ENCODE results near the gene MAEA. TPM values are rescaled to one million over a fixed set of nuclear protein-coding genes. Genes with fewer than 3 reads are reported as not detected.

The MAEA gene
- total RNA-seq, 2 donors from 2014 or later, result 76.0 to 110 TPM

- Histone ChIP-seq H3K27ac (no peak overlapping the region), H3K4me1 (replicated peaks) (no peaks in the 10 kb centered on the region), H3K27me3 (replicated peaks; ENCODE audit: insufficient read depth) (no peaks in the 10 kb centered on the region), H3K9me3 (no peaks in the 10 kb centered on the region), H3K36me3 (peaks cover 0 to 9% of the 10 kb centered on the region in 2 donors), H3K4me3 (no peak overlapping the region)
- no peak for TF ChIP-seq POLR2A (IDR thresholded peaks at IDR 0.05)
- no peak for TF ChIP-seq POLR2AphosphoS5 (IDR thresholded peaks at IDR 0.05)
- TF ChIP-seq, protein P1, sequence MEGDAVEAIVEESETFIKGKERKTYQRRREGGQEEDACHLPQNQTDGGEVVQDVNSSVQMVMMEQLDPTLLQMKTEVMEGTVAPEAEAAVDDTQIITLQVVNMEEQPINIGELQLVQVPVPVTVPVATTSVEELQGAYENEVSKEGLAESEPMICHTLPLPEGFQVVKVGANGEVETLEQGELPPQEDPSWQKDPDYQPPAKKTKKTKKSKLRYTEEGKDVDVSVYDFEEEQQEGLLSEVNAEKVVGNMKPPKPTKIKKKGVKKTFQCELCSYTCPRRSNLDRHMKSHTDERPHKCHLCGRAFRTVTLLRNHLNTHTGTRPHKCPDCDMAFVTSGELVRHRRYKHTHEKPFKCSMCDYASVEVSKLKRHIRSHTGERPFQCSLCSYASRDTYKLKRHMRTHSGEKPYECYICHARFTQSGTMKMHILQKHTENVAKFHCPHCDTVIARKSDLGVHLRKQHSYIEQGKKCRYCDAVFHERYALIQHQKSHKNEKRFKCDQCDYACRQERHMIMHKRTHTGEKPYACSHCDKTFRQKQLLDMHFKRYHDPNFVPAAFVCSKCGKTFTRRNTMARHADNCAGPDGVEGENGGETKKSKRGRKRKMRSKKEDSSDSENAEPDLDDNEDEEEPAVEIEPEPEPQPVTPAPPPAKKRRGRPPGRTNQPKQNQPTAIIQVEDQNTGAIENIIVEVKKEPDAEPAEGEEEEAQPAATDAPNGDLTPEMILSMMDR (IDR thresholded peaks at IDR 0.05), result no peak
- DNase-seq (ENCODE audit: low spot score), result no peak
- WGBS, result 96% methylated on average over 11 of the region's 11 CpGs
- intact Hi-C loops (cut with DNase I), result no loop called here
Observed at GRCh38 chr4:1325176-1325480, 35.4 kb downstream of the MAEA start.

DNA sequence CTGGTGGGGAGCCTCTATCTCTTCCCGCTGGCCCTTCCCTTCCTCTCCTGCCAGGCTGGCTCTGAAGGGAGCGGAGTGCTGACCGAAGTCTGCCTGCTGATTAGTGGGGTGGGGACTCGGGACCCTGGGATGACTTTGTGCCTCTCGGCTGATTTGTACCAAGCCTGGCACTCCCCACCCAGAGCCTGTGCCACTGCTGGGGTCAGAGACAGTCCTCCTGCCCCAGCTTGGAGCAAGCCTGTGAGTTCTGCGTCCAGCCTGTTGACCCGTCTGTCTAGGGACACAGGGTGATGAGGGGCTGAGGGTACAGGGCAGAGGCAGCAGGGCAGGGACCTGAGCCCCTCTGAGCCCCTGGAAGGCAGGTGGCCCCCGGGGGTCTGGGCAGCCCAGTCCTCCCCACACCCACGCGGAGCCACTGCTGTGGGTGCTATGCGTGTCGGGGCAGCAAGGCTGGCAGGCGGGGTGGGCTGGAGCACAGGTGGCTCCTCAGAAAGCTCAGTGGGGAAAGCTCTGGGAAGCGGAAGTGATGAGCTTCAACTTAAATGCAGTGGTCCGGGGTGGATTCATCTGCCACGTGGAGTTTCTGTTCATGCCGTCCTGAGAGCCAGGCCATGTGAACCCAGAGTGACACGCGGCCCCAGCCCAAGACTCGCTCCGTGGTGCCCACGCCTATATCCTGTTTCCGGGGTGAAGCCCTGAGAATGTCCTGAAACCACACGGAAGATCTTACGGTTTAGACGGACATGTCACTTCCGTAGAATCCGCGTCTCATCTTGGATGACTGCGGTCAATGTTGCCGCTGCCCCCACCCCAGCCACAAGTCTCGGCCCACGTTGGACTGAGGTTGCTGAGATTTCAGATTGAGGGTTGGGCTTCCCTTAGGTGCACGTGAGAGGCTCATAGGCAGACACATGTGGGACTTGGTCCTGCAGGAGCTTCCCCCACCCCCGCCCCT lies 36.3 kb downstream of the MAEA start:
- intact Hi-C loops (cut with DNase I), result no loop called here
- Histone ChIP-seq H3K9me3 (no peaks in the 10 kb centered on the region), H3K36me3 (peaks cover 0 to 9% of the 10 kb centered on the region in 2 donors), H3K4me3 (no peak overlapping the region), H3K27ac (no peak overlapping the region), H3K27me3 (replicated peaks; ENCODE audit: insufficient read depth) (no peaks in the 10 kb centered on the region), H3K4me1 (replicated peaks) (no peaks in the 10 kb centered on the region)
- no peak for TF ChIP-seq POLR2AphosphoS5 (IDR thresholded peaks at IDR 0.05)
- TF ChIP-seq, protein P1 (IDR thresholded peaks at IDR 0.05), result no peak
- TF ChIP-seq POLR2A (IDR thresholded peaks at IDR 0.05), result no peak
- 92% methylated on average over 35 of the region's 35 CpGs for WGBS
- no peak for DNase-seq (ENCODE audit: low spot score)

- DNase-seq (ENCODE audit: low spot score), result no peak
- H3K27me3 ChIP-seq (replicated peaks; ENCODE audit: insufficient read depth), result no peaks in the 10 kb centered on the region
- peaks cover 0 to 9% of the 10 kb centered on the region in 2 donors for H3K36me3 ChIP-seq
- 96% methylated on average over 30 of the region's 30 CpGs for WGBS
- no peaks in the 10 kb centered on the region for H3K9me3 ChIP-seq
- no peak for TF ChIP-seq POLR2AphosphoS5 (IDR thresholded peaks at IDR 0.05)
- TF ChIP-seq POLR2A (IDR thresholded peaks at IDR 0.05), result no peak
- TF ChIP-seq, protein P1 (IDR thresholded peaks at IDR 0.05), result no peak
- intact Hi-C loops (cut with DNase I), result no loop called here
- H3K27ac ChIP-seq, result no peak overlapping the region
- no peak overlapping the region for H3K4me3 ChIP-seq
- H3K4me1 ChIP-seq (replicated peaks), result no peaks in the 10 kb centered on the region
Observed at GRCh38 chr4:1326751-1327525, 37.2 kb downstream of the MAEA start.

- 90% methylated on average over 33 of the region's 33 CpGs for WGBS
- peaks cover 0 to 9% of the 10 kb centered on the region in 2 donors for H3K36me3 ChIP-seq
- H3K27me3 ChIP-seq (replicated peaks; ENCODE audit: insufficient read depth), result no peaks in the 10 kb centered on the region
- no peak for DNase-seq (ENCODE audit: low spot score)
- no peaks in the 10 kb centered on the region for H3K9me3 ChIP-seq
- intact Hi-C loops (cut with DNase I), result no loop called here
- TF ChIP-seq POLR2A (IDR thresholded peaks at IDR 0.05) (no peak), POLR2AphosphoS5 (IDR thresholded peaks at IDR 0.05) (no peak)
- TF ChIP-seq, protein P1 (IDR thresholded peaks at IDR 0.05), result no peak
- no peak overlapping the region for H3K27ac ChIP-seq
- H3K4me1 ChIP-seq (replicated peaks), result no peaks in the 10 kb centered on the region
- H3K4me3 ChIP-seq, result no peak overlapping the region
Observed at GRCh38 chr4:1327526-1328266, 38.0 kb downstream of the MAEA start.
